Activated CD4-positive, alpha-beta T cell treated with anti-CD3 and anti-CD28 coated beads for 1 hour (primary cell): ENCODE results near the gene TMEM242.

Experiments used
- DNase-seq: peaks from one replicate; pipeline ENCODE4 v3.0.0-alpha.2; 2020

TMEM242 gene

DNA sequence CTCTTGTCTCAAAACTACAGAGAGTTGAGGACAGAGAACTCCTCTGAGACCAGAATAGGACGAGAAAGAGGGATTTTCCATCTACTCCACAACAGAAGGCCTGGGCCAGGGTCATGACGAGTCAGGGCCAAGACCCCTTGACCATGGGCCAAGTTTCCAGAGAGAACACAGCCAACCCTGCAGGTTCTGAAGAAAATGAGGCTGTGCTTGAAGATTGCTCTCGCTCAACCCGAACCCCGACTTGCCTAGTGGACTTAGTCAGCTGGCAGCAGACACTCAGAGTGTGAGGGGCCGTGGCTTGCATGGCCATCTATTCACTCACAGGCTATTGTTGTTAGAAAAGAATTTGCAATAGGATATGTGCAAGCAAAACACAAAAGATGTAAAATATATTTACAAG, 54.5 kb downstream of the TMEM242 start:
- no peak for DNase-seq

- no peak for DNase-seq
These were observed 54.9 kb downstream of the TMEM242 start for GRCh38 chr6:157268396-157268795.

DNA sequence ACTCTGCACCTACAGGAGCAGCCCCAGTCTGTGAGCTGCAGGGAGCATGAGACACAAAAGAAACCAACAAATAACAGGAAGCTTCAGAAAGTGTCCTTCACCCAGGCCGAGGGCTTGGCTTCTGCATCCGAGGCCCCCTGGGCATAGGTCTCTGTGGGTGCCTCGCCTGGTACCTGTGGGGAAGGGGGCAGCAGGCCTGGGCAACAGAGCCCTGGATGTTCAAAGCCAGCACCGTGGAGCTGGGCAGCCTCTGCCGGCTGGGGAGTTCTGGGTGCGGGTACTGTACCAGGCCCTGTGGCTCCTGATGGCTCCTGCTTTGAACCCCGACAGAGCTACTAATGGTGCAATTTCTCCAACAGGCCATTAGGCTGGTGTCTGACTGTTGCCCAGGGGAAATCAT, 55.7 kb downstream of the TMEM242 start:
- DNase-seq, result no peak

DNA sequence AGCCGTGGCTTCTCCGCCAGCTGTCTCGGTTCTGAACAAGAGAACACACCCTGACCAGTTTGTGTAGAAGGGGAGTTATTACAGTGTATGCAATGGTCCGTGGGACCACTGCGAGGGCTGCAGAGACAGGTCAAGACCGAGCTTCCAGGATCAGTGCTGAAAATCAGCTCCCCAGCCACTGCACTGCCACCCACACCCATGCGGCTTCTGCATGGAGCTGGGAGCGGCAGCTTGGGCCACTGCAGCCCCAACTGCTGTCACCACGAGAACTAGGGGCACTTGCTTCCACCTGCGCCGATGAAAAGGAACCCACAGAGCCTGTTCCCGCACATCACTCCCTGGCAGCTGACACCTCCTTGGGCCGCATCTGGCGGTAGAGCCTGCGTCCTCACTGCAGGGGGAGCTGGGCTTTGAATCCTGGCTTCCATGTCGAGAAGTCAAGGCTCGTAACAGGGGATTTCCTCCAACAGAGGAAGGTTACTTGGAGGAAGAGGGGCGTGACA, 56.2 kb downstream of the TMEM242 start:
- no peak for DNase-seq

DNA sequence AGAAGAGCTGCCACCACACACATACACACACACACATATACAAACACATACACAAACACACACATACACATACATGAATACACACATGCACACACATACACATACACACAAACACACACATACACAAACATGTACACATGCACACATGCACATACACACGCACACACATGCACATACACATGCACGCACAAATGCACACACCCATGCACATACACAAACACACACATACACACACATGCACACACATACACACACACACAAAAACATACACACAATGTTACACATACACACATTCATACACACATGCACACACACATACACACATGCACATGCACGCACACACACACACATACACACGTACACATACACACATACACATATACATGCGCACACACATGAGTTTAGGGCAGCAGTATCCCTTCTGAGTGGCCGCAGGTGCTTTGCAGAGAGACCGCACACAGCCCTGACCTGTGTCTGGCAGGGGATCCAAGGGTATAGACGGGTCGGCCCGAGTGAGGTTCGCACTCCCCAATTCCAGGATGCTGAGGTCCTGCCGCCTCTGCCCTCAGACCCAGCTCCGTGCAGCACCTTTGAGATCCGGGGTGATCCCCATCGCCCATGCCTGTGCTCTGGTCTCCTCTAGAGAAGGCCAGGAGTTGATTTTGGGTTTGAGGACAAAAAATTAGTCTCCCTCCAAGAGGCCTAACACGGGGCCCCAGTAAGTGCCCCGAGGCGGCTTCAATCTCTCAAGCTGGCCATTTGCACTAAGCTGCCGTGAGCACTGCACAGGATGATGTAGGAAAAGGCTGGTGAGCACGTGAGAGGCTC, 56.8 kb downstream of the TMEM242 start:
- DNase-seq, result no peak

DNA sequence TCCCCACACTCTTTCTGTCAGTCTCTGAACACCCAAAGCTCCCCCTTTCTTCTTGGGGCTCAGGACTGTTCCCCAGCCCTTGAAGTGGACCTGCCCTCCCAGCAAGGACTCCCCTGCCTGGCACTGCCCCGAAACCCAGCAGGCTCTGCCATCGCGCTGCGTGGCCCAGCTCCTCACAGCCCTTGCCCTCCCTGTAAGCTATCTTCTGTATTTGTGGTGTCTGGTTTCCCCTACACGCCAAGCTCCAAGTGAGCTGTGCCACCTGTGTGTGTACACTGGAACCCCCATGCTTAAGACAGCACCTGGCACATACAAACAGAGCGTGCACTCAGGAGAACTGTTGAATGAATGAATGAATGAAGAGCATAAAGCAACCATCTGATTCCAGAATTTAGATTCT, 57.7 kb downstream of the TMEM242 start:
- no peak for DNase-seq

DNA sequence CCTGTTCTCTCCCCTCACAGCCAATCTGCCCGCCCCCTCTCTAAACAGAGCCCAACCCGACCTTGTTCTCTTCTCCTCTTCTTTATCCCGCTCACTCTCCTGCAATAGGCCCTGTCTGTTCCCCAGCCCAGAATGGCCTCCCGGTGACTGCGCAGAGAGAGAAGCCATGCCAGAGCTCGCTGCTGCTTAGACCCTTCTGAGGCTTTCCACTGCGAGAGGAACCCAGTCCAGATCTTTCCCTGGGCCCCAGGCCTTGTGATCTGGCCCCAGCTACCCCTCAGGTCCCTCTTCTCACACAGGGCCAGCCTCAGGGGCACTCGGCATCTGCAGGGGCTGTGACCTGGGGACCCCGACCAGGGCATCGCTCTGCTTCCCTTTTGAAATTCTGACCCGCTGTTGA, 58.1 kb downstream of the TMEM242 start:
- no peak for DNase-seq

DNA sequence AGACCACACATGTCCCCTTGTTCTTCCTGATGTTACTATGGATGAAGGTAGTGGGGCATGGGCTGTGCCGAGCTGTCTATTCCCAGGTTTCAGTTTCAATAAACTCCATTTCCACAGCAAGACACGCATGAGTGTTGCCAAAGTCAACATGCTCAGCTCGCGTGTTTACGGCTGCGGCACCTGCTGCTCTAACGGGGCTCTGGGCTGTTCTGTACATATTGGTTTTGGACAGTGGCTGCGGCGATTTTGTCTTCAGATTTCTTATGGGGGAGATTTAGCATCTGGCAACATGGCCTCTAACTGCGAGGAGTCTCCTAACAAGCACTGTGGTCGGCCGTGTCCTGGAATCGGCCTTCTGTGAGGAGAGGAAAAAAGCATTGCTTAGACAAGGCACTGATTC, 58.6 kb downstream of the TMEM242 start:
- no peak for DNase-seq

DNA sequence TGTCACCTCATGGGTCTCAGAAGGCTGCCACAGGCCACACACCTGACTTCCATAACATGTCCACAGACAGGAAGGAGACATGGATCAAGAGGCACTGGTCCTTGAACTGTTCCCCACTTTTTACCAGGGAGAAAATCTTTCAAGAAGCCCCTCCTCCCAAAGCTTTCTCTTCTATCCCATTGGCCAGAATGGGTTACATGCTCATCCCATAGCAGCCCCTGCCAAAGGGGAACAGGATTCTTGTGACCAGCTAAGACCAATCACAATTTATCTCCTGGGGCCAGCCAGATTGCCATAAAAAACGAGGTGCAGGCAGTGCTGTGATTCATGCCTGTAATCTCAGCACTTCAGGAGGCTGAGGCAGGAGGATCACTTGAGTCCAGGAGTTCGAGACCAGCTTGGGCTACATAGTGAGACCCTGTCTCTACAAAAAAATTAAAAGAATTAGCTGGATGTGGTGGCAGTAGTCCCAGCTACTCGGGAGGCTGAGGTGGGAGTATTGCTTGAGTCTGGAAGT, 59.4 kb downstream of the TMEM242 start:
- no peak for DNase-seq

GRCh38 chr6:157263146-157263545, 60.2 kb downstream of the TMEM242 start:
- no peak for DNase-seq

DNA sequence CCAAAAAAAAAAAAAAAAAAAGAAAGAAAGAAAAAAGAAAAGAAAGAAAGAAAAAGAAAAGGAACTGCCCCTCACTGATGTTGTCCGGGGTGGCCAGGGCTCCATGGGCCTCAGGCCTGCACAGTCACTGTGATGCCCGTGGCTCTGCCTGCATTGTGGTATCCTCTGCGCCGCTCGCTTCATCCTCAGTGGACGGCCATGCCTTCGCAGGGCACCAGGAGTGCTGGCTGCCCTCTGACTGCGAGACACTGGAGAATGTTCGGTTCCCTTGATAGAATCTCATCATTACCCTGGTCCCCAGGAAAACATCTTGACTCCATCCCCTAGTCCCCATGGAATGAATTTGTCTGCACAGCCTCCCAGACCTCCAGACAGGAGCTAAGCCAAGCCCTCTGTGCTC, 61.7 kb downstream of the TMEM242 start:
- DNase-seq, result no peak

DNA sequence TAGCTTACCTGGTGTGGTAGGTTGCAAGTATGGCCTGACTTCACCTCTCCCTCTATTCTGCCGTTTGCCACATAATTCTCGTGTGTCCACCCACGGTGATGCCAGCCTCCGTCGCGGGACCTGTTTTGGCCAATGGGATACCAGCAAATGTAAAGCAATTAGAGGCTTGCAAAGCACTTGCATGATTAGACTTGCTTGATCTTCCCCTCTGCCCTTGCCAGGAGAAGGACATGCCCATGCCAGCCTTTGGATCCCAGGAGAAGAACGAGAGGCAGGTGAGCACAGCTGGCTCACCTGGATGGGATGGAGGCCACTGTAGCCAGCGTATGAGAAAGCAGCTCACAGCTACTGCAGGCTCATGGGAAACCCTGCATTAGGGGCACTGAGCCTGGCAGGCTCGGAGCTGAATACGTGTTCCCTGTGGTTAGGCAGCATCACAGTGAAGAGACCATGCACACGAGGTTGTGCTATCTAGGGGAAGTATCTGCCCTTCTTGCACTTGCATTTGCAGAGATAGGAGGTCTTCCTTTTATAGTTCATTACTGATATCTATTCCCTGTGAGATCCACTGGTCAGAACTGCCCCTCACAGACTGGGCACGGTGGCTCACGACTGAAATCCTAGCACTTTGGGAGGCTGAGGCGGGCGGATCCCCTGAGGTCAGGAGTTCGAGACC, 62.4 kb downstream of the TMEM242 start:
- DNase-seq, result no peak

DNA sequence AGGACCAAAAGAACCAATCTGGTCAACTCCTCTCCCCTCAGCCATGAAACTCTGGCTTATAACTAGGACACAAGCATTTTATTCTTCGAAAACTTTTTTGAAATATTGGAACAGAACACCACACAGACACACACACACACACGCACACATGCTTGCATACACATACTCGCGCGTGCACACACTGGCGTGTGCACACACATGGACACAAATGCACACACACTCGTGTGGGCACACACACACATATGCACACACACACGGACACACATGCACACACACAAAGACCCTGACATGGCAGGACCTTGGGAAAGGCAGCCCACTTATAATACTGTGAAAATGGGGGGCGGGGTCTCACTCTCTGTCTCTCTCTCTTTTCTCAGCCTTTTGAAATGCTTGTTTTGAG, 63.9 kb downstream of the TMEM242 start:
- DNase-seq, result no peak

DNA sequence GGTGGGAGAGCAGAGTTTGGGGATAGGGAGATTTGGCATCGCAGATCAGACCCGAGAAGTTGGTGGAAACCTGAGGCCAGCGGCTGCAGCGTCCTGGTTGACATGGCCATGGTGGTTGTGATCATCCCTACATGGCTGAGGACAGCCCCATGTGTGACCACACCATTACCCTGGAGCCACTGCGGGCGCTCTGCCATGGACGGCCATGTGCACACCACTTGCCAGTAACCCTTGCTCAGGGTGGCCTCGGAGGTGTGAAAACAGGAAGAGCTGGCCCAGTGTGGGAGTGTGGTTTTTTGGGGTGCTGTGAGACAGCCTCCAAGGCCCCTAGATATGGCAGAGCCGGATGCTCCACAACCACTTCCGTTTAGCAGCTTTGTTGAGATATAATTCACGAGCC, 64.4 kb downstream of the TMEM242 start:
- no peak for DNase-seq

DNA sequence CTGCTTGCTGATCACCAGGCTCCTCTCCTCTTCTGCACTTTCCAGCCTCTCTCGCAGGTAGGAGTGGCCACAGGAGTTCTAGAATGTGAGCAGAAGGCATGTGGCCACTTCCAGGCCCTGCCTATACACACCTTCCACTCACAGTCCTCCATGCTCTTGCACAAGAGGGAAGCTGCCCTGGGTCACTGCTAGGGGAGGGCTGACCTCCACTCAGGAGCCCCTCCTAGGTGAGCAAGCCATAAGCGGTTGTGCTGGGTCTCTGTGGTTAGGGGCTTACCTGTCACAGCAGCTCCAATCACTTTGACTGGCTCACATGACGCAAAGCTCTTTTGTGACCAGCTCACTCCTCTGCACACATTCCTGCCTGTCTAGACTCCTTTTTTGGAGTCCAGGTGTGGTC, 68.2 kb downstream of the TMEM242 start:
- no peak for DNase-seq

DNA sequence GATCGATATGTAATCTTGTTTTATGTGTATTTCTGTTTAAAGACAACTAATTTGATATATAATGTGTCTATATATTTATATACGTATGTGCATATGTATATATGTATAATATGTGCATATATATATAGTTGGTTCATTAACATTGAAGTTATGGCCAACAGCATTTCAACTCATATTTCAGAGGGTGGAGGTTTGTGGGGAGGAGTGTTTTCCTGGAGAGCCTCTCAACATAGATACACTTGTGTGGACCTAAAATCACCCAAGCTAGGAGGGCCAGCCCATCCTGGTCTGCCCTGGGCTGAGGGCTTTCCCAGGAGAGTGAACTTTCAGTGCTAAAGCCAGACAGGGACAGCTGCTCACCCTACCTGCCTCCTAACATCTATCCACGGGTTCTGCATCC, 68.8 kb downstream of the TMEM242 start:
- no peak for DNase-seq

DNA sequence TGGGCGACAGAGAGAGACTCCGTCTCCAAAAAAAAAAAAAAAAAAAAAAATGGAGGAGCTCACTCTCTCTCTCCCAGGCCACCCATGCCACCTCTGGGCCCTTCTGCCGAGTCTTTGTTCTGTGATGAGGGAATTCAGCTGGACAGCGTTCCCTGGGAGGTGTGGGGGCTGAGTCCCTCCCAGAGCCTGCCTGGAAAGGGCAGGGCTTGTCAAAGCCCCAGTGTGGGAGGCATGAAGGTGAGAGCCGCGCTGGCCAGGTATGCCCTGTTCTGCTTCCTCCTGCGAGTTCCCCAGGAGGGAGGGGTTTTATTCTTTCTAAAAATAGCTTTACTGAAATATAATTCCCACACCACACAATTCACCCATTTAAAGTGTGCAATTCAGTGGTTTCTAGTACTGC, 69.6 kb downstream of the TMEM242 start:
- no peak for DNase-seq

DNA sequence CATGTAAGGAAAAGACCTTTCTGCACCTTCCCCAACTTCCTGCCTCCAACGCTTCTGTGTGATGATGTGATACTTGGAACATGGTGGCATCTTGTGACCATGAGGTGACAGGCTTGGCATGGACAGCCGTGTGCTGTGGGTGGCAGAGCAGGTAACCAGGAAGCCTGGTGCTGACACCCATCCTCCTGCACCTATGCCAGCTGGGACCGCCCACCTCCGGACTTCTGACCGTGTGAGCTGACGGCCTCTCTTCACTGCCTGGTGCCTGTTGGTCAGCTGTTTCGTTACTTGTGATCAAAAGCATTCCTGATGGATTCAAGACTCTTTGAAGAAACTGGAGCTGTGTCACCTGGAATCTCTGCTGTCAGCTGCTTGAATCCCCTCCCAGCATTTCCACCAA, 70.3 kb downstream of the TMEM242 start:
- no peak for DNase-seq

DNA sequence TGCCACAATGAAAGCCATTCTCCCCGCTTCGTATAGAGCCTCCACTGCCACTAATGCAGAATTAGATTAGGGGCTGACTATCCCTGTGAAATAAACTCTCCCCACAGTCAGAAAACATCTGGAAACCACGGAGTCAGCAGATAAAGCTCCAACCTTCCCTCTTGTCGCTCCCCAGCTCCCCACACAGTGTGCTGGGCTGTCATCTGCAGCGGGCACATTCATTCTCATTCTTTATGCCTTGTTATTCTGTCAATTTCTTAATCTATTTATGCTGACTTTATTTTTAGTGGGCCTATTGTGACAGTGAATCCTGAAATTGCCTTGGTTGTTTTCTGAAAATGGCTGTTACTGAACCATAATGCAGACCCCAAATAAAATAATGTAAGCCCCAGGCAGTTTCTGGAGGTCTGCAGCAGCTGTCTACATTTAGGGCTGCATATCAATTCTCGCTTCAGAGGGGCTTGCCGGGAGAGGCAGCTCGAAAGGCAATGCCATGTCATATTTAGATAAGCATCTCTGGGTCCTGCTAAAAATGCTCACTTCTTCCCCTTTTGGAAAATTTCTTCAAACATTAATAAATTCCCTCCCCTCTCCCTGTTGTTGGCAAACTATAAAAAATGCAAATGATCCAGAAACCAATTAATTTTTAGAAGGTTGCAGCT, 71.6 kb downstream of the TMEM242 start:
- DNase-seq, result no peak

DNA sequence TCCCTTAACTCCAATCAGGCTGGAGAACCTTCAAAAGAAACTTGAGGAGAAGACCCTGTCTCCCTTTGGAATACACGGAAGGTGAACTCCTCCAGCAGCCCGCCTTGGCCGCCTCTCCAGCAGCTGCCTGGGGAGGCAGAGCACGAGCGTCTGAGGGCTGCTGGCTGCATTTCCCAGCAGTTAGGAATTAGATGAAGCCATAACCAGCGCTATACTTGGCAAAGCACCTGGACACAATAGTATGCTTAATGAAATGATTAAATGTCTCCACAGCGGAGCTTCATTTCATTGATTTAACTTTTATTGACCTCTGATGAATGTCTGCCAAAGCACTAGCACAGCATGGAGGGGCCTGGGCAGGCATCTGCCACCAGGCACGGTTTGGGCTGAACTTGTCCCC, 73.5 kb downstream of the TMEM242 start:
- DNase-seq, result no peak

GRCh38 chr6:157248264-157248663, 75.1 kb downstream of the TMEM242 start:
- DNase-seq, result no peak

GRCh38 chr6:157246771-157247484, 76.4 kb downstream of the TMEM242 start:
- no peak for DNase-seq

- no peak for DNase-seq
These were observed 77.2 kb downstream of the TMEM242 start for GRCh38 chr6:157246048-157246630.
